A549 treated with ZK216348 at 1 μM for 4 hours (cell line): ENCODE results near the gene ZBTB7B. TPM values are rescaled to one million over a fixed set of nuclear protein-coding genes. Genes with fewer than 3 reads are reported as not detected.

Source experiments
- total RNA-seq: library from RNA; stranded (reverse); fragments of 200-300 nt; extraction: Qiagen RNA extraction; gene quantifications from 5 replicates; pipeline ENCODE4 v1.2.3, GENCODE V29; 2022; ENCODE audit warnings: low read depth

Gene ZBTB7B
- total RNA-seq, result 23.6 to 45.7 TPM (median 42.3 TPM) in 5 replicates

DNA sequence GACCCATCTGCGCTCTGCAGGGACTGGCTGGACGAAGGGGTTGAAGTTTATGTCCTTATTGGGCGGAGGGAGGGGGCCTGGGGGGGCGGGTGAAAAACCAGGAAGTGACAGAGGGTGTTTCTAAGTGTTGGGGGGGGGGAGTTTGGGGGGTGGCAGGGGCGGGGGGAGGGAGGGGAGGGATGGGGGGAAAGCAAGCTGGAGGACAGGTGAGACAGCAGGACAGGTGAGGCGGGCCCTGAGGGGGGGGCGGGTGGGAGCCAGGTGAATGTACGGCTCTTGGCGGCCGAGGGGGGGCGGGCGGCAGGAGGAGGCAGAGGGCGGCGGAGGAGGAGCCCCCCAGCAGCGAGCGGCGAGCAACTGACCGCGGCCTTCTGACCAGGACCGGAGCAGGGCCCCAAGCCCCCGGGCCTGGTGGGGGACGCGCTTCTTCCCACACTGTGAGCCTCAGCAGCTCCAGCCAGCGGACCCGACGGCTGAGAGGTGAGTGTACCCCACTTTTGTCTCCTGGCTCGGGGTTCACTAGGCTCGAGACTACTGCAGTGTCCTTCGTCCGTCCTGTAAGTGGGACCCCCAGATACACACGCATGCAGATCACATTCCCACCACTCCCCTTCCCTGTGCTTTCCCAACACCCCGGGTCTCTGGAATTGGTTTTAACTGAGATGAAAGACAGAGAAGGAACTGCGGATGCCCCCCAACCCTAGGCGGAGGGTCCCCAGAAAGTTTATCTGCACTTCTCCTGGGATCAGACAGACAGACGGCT is at the start of gene ZBTB7B:
Gene ZBTB7B, plus strand, starts transcription at position 339 of the 763 bp plus-strand sequence. CDS start 11,859 bp downstream, outside the sequence.

GRCh38 chr1:154955718-154956543 is 46.7 kb upstream of the ZBTB7B start, which contains the start of gene PBXIP1:
Gene PBXIP1 (minus strand): TSS chr1:154956099. CDS start chr1:154953721, 2,378 bp downstream.

GRCh38 chr1:154961207-154962155 is 41.1 kb upstream of the ZBTB7B start, which contains the start of gene PYGO2:
Gene PYGO2 (minus strand): TSS chr1:154961782. CDS start chr1:154961576, 206 bp downstream.

GRCh38 chr1:154970631-154971340 is 31.8 kb upstream of the ZBTB7B start, which contains the start of gene SHC1:
Gene SHC1 (minus strand): TSS chr1:154970747. CDS start chr1:154970526, 221 bp downstream.

DNA sequence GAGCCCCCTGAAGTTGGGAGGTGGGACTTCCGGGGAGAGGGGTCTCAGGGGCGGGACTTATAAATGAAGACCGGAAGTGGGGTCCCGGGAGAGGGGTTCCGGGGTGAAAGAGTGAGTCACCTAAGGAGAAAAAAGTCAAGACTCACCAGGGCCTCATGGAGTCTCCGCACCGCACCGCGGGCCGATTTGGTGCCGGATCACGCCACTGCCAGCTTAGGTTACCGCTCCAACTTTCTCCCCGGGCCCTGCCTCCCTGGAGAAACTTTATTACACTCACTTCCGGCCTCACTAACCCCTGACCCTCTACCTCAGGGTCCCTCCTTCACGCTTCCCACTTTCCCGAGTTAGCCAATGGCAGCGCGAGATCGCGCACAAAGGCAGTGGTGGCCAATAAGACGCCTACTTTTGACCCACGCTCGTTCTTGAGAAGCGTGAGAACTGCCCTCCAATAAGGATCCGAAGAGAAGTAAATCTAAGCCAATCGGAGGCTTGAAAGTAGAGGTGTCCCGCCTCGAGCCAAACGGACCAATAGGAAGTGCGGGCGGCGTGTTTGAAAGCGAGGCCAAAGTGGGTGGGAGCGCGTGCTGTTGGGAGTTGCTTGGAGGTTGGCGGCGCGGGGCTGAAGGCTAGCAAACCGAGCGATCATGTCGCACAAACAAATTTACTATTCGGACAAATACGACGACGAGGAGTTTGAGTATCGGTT is 28.3 kb upstream of the ZBTB7B start, which contains the start of gene CKS1B:
Gene CKS1B, plus strand, starts transcription at position 580 of the 706 bp plus-strand sequence. Its CDS starts 65 bp downstream, at position 645.

GRCh38 chr1:154982897-154983648 is 19.5 kb upstream of the ZBTB7B start, which contains the start of gene FLAD1:
Gene FLAD1 (plus strand): TSS chr1:154983344. CDS start chr1:154983695, 351 bp downstream.

DNA sequence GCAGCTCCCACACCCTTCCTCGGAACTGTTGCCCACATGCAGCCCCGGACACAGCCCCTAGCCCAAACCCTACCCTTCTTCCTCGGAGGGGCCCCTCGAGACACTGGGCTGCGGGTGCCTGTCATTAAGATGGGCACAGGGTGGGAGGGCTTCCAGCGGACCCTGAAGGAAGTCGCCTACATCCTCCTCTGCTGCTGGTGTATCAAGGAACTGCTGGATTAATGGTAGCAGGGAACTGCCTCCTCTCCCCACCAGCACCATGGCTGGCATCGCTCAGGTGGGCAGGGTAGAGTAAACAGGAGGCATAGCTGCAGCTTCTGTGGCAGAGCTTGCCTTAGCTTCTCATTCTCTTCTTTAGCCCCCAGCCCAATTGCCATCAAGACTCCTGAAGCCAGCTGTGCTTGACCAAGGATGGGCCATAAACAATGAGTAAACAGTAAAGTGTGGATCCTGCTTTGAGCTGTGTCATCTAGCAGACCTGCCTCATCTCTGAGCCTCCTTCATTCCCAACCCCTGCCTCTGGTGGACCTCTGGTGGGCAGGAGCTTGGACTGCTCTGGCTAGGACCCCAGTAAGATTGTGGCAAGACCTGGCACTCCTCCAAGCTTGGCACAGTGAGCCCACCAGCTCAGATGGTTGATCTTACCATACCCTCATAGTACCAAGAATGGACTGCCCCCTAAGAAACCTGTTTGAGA is 8.9 kb upstream of the ZBTB7B start, which contains the start of gene LENEP:
Gene LENEP, plus strand, starts transcription at position 15 of the 697 bp plus-strand sequence. Its CDS starts 22 bp downstream, at position 37.

DNA sequence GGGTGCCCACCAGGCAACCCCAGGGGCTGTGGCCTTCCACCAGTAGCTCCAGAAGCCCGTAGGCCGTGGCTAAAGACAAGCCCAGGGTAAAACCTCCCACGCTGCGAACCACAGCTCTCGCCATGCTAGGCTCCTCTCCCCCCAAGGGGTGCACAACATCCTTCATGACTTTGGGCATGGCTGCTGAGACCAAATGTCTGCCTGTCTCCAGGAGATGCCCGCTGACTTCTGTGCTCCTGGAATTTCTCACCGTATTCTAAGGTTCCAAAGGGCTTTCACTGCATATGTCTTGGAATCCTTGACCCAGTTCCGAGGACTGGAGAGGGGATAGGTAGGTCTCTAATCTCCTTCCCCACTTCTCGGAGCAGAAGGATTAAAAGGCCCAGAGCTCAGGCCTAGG is 30.9 kb downstream of the ZBTB7B start, which contains the start of the genes DCST1 and DCST2:
Gene DCST1, plus strand, starts transcription at position 301 of the 400 bp plus-strand sequence. CDS start 213 bp downstream, outside the sequence.
Gene DCST2, minus strand, starts transcription at position 258 of the 400 bp plus-strand sequence. Its CDS starts 80 bp downstream, at position 178.

DNA sequence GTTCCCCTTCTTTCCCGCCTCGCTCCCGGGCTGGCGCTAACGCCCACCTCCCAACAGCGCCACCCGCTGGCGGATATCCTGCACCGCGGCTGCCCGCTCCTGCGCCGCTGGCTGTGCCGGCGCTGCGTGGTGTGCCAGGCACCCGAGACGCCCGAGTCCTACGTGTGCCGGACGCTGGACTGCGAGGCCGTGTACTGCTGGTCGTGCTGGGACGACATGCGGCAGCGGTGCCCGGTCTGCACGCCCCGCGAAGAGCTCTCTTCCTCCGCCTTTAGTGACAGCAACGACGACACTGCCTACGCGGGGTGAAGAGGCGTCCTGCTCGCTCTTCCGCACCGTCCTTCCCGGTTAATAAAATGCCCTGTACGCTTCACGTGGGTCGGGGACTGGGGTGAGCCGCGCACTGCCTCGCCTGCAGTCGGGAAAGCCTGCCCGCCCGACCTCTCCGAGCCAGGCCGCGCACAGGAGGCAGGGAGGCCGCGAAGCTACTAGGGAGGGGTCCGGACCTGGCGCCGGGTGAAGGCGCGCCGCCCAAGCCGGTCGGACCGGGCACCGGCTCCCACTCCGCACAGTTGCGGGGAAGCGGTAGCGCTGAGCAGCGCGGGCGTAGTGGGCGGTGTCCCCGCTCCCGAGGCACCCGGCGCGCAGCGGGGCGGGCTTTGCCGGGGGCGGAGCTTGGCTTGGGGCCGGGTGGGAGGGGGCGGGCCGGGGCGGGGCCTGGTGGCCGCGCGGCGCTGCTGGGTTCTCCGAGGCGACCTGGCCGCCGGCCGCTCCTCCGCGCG is 48.1 kb downstream of the ZBTB7B start, which contains the start of gene ADAM15:
Gene ADAM15, plus strand, starts transcription at position 757 of the 782 bp plus-strand sequence. CDS start 71 bp downstream, outside the sequence.

DNA sequence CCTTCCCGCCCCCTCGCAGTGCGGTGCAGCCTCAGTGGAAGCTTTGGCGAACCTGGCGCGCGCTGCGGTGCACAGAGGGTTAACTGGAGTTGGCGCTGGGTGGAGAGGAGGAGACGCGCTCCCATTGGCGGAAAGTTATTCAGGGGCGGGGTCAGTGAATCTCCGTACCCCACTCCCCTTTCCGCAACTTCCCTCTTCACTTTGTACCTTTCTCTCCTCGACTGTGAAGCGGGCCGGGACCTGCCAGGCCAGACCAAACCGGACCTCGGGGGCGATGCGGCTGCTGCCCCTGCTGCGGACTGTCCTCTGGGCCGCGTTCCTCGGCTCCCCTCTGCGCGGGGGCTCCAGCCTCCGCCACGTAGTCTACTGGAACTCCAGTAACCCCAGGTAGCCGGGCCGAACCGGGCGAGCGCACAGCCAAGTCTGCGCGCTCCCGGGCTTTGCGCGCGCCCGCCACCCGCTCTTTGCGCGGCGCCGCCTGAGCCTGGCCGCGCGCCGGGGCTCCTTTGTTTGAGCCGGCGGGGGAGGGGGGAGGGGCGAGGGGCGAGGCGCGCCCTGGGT is 61.0 kb downstream of the ZBTB7B start, which contains the start of gene EFNA4:
Gene EFNA4, plus strand, starts transcription at position 191 of the 561 bp plus-strand sequence. Its CDS starts 84 bp downstream, at position 275.

Other genes starting within 250 kb of the ZBTB7B start
- gene KCNN3, start 132.5 kb upstream of the ZBTB7B start, total RNA-seq, result 0.01 to 0.09 TPM (median 0.07 TPM) in 4 of 5 replicates, not detected in the other
- gene PMVK, start 66.1 kb upstream of the ZBTB7B start, total RNA-seq, result 35.1 to 45.6 TPM (median 42.4 TPM) in 5 replicates
- 9.6 to 16.8 TPM (median 14.3 TPM) in 5 replicates for gene PBXIP1, start 46.7 kb upstream of the ZBTB7B start, total RNA-seq
- gene PYGO2, start 41.0 kb upstream of the ZBTB7B start, total RNA-seq, result 17.3 to 25.2 TPM (median 22.8 TPM) in 5 replicates
- 127 to 198 TPM (median 190 TPM) in 5 replicates for gene SHC1, start 32.1 kb upstream of the ZBTB7B start, total RNA-seq
- 315 to 374 TPM (median 341 TPM) in 5 replicates for gene CKS1B, start 28.1 kb upstream of the ZBTB7B start, total RNA-seq
- 32.7 to 48.4 TPM (median 44.8 TPM) in 5 replicates for gene FLAD1, start 19.5 kb upstream of the ZBTB7B start, total RNA-seq
- gene LENEP, start 9.2 kb upstream of the ZBTB7B start, total RNA-seq, result not detected in 5 replicates
- 0.47 to 0.72 TPM (median 0.64 TPM) in 4 of 5 replicates, not detected in the other for gene DCST2, start 31.0 kb downstream of the ZBTB7B start, total RNA-seq
- gene DCST1, start 31.0 kb downstream of the ZBTB7B start, total RNA-seq, result not detected in 5 replicates
- gene ADAM15, start 48.5 kb downstream of the ZBTB7B start, total RNA-seq, result 43.4 to 105 TPM (median 89.4 TPM) in 5 replicates
- 7.5 to 11.6 TPM (median 10.4 TPM) in 5 replicates for gene EFNA4, start 60.9 kb downstream of the ZBTB7B start, total RNA-seq
- 5.0 to 6.2 TPM (median 5.8 TPM) in 5 replicates for gene EFNA3, start 76.0 kb downstream of the ZBTB7B start, total RNA-seq
- gene EFNA1, start 125.1 kb downstream of the ZBTB7B start, total RNA-seq, result 25.9 to 37.5 TPM (median 31.4 TPM) in 5 replicates
- gene SLC50A1, start 133.1 kb downstream of the ZBTB7B start, total RNA-seq, result 30.3 to 36.9 TPM (median 34.9 TPM) in 5 replicates
- 48.3 to 103 TPM (median 102 TPM) in 5 replicates for gene DPM3, start 137.7 kb downstream of the ZBTB7B start, total RNA-seq
- gene KRTCAP2, start 170.5 kb downstream of the ZBTB7B start, total RNA-seq, result 165 to 271 TPM (median 248 TPM) in 5 replicates
- gene TRIM46, start 171.0 kb downstream of the ZBTB7B start, total RNA-seq, result 1.0 to 3.1 TPM (median 1.8 TPM) in 5 replicates
- gene THBS3, start 205.1 kb downstream of the ZBTB7B start, total RNA-seq, result 6.7 to 10.8 TPM (median 9.2 TPM) in 5 replicates
- gene MTX1, start 205.9 kb downstream of the ZBTB7B start, total RNA-seq, result 53.5 to 74.7 TPM (median 69.1 TPM) in 5 replicates